Activated naive CD4-positive, alpha-beta T cell treated with anti-CD3 and anti-CD28 coated beads for 36 hours (primary cell): ENCODE results near the gene GLOD5. TPM values are rescaled to one million over a fixed set of nuclear protein-coding genes. Genes with fewer than 3 reads are reported as not detected.
"Not testable (repeated sequence)": the region's sequence is repeated elsewhere in the genome, so short reads cannot be mapped to it uniquely, and the experiment has no call there.

Source experiments
- CTCF ChIA-PET: fragments of 350-600 bp; sonication (Branson Sonifier 250); formaldehyde crosslinking; loops from one replicate; lab custom pipeline; 2021; ENCODE audit warnings: antibody characterized with exemption; lab: Charles Lee
- DNase-seq: peaks from one replicate; pipeline ENCODE4 v3.0.0-alpha.2; 2020
- H3K27ac Mint-ChIP-seq: one replicate; pipeline ENCODE4 v1.8.0; 2021; ENCODE audit warnings: mild to moderate bottlenecking, mixed read lengths
- H3K27me3 Mint-ChIP-seq: one replicate; pipeline ENCODE4 v1.8.0; 2021; ENCODE audit warnings: low read depth, mixed read lengths
- H3K36me3 Mint-ChIP-seq: one replicate; pipeline ENCODE4 v1.8.0; 2021; ENCODE audit warnings: low read depth, mixed read lengths
- H3K4me1 Mint-ChIP-seq: one replicate; pipeline ENCODE4 v1.8.0; 2021; ENCODE audit warnings: low read depth, mixed read lengths
- H3K4me3 Mint-ChIP-seq: one replicate; pipeline ENCODE4 v1.8.0; 2021; ENCODE audit warnings: mild to moderate bottlenecking, moderate library complexity, mixed read lengths
- H3K9me3 Mint-ChIP-seq: one replicate; pipeline ENCODE4 v1.8.0; 2021; ENCODE audit warnings: mixed read lengths
- intact Hi-C: fragments of 100-400 bp; cut with micrococcal nuclease; formaldehyde crosslinking; loops from one replicate; pipeline ENCODE4 v1.15.1; 2023
- total RNA-seq, 2 experiments: library from RNA; stranded (reverse); gene quantifications; one replicate each; pipeline ENCODE4 v1.2.3, GENCODE V29; 2021

The GLOD5 gene
- total RNA-seq, 2 experiments from 2014 or later: not detected

DNA sequence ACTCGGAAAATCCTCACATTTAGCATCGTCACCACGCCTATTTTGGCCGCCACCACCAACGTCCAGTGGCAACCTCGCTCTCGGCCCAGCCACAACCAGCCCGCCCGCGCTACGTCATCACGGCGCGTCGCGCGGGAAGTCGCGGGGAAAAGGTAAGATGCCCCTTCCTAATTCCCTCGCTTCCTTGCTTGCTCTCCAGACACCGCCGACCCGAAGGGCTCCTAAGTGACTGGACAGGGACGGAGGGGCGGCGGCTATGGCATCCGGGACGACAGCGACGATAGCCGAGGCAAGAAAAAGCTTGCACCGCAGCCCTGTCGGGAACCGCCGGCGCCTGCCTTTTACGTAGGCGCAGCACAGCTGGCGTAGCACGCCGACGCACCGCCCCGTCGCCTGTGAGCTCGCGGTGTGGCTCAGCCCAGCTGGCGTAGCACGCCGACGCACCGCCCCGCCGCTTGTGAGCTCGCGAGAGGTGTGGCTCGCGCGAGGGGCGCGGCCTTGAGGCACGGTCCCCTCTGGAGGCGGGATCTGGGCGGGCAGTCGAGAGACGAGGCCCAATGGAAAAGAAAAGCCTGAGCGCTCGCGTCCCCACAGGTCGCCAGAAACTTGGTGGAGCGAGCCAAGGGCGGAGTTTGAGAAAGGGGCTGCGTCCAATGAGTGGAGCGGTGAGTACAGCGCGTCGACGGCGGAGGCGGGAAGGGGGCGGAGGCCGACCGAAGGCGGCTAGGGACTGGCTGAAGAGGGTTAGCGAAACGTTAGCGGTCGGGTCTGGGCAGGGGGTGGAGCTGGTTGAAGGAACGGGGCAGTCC lies 39.9 kb downstream of the GLOD5 start, which contains the start of gene HDAC6:
HDAC6 (plus strand) TSS at position 788 of the 809 bp plus-strand sequence. CDS start 626 bp downstream, outside the sequence.
- peak; percentile 96 for DNase-seq
- intact Hi-C loops: loop anchor here (1.0 to 10.0 kb wide), 18 partner anchors 64 to 1147 kb away; partner anchors contain the start of genes CLCN5, ELK1, FTSJ1 and GPKOW
- CTCF ChIA-PET: interaction anchor here (0.6 to 0.9 kb wide), 3 partner anchors 92 to 153 kb away, joined by 3 to 4 read pairs (median 3); no protein-coding TSS in a partner anchor
- H3K36me3 Mint-ChIP-seq: peaks cover 7% of the 10 kb centered on the region
- H3K4me1 Mint-ChIP-seq: peaks cover 13% of the 10 kb centered on the region
- no peaks in the 10 kb centered on the region for H3K27me3 Mint-ChIP-seq
- peak within 1 kb of the TSS; percentile 93 for H3K4me3 Mint-ChIP-seq
- peak within 1 kb of the TSS; percentile 98 for H3K27ac Mint-ChIP-seq
- H3K9me3 Mint-ChIP-seq: no peaks in the 10 kb centered on the region

DNA sequence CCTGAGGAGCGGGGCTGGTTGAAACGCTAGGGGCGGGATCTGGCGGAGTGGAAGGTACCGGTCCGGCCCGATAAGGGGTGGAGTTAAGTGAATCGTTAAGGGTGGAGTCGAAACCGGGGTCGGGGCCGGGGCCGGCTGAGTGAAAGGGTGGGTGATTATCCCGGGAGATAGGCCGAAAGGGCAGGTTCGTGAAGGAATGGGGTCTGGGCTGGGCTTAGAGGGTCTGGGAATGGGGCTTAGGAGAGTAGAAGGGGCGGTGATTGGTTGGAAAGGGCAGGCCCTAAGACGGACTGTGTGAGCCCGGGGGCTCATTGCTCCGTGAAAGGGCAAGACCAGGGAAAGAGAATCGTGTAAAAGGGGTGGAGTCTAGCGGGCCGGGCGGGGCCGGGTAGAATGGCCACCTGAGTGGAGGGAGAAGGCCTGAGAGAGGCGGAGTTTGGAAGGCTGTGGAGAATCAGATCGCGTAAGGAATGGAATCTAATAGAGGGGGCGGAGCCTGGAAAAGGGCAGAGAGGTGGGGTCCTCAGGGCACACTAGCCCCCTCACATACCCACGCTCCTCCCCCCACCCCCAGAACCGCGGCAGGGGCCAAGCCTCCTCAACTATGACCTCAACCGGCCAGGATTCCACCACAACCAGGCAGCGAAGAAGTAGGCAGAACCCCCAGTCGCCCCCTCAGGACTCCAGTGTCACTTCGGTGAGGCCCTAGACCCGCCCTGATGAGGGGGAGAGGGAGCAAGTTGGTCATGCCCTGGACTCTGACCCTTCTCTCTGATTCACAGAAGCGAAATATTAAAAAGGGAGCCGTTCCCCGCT lies 40.8 kb downstream of the GLOD5 start:
- peak; percentile 71 for DNase-seq

DNA sequence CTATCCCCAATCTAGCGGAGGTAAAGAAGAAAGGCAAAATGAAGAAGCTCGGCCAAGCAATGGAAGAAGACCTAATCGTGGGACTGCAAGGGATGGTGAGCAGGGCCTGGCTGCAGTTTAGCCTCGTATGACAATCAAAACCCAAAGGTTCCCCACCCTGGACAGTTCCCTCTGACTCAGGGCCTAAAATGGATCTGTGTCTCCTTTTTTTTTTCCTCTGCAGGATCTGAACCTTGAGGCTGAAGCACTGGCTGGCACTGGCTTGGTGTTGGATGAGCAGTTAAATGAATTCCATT lies 41.3 kb downstream of the GLOD5 start:
- Mint-ChIP-seq H3K27ac (peak overlapping the region; percentile 98), H3K4me3 (peak overlapping the region; percentile 93), H3K4me1 (peaks cover 17% of the 10 kb centered on the region), H3K36me3 (peaks cover 7% of the 10 kb centered on the region), H3K27me3 (no peaks in the 10 kb centered on the region), H3K9me3 (no peaks in the 10 kb centered on the region)
- CTCF ChIA-PET: no interaction called here
- intact Hi-C loops: loop anchor here (1.0 to 10.0 kb wide), 11 partner anchors 88 to 1148 kb away; partner anchors contain the start of genes CLCN5, ELK1, FTSJ1 and GPKOW
- no peak for DNase-seq

More for the DNA sequence above, 40.8 kb downstream of the GLOD5 start:
- Mint-ChIP-seq H3K9me3 (no peaks in the 10 kb centered on the region), H3K27me3 (no peaks in the 10 kb centered on the region), H3K36me3 (peaks cover 7% of the 10 kb centered on the region), H3K4me1 (peaks cover 17% of the 10 kb centered on the region), H3K4me3 (peak overlapping the region; percentile 93), H3K27ac (peak overlapping the region; percentile 98)
- CTCF ChIA-PET: no interaction called here
- intact Hi-C loops: loop anchor here (1.0 to 10.0 kb wide), 11 partner anchors 89 to 1147 kb away; partner anchors contain the start of genes CLCN5, ELK1, FTSJ1 and GPKOW

DNA sequence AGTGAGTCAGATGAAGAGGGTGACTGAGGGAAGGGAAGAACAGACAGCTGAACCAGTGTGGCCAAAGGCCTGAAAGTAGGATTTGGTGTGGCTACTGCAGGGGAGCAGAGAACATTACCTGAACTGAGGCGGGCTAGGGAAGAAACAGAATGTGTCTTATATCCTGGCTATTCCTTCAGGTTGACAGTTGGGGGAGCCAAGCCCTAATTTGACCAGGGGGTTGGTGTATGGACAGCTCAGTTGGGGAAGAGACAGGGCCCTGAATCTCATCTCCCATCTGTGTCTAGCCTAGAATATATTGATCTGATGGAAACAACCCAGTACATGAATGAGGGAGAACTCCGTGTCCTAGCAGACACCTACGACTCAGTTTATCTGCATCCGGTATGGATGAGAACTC lies 44.5 kb downstream of the GLOD5 start:
- no peaks in the 10 kb centered on the region for H3K9me3 Mint-ChIP-seq
- peaks cover 8% of the 10 kb centered on the region for H3K36me3 Mint-ChIP-seq
- CTCF ChIA-PET: no interaction called here
- intact Hi-C loops: loop anchor here (10.0 kb wide), 3 partner anchors 331 to 1151 kb away; partner anchors contain the start of genes CLCN5, ELK1, FTSJ1 and SLC38A5
- DNase-seq: peak; percentile 18
- no peak overlapping the region for H3K4me3 Mint-ChIP-seq
- H3K4me1 Mint-ChIP-seq: peaks cover 13% of the 10 kb centered on the region
- H3K27me3 Mint-ChIP-seq: no peaks in the 10 kb centered on the region
- H3K27ac Mint-ChIP-seq: no peak overlapping the region

DNA sequence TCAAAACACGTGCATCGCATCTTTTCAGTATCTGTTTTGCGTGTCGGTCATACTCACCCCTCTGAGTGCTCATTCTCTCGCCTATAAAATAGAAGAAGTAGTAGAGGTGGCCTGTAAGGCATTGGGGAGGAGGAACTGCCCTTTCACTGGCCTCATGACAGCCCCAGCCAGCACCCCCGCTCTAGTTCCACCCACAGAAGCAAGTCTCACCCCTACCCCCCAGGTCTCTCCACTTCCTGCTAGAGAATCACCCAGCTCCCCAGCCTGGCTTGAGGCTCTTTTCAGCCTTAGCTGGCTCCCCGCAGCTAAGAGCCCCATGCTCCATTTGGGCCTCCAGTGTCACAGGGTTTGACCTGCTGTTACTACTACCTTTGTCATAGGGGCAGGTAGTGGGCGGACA lies 52.1 kb downstream of the GLOD5 start:
- Mint-ChIP-seq H3K4me1 (no peaks in the 10 kb centered on the region), H3K27me3 (no peaks in the 10 kb centered on the region), H3K36me3 (peaks cover 11% of the 10 kb centered on the region), H3K9me3 (no peaks in the 10 kb centered on the region), H3K4me3 (no peak overlapping the region), H3K27ac (no peak overlapping the region)
- DNase-seq: no peak
- intact Hi-C loops: no loop called here
- CTCF ChIA-PET: no interaction called here

DNA sequence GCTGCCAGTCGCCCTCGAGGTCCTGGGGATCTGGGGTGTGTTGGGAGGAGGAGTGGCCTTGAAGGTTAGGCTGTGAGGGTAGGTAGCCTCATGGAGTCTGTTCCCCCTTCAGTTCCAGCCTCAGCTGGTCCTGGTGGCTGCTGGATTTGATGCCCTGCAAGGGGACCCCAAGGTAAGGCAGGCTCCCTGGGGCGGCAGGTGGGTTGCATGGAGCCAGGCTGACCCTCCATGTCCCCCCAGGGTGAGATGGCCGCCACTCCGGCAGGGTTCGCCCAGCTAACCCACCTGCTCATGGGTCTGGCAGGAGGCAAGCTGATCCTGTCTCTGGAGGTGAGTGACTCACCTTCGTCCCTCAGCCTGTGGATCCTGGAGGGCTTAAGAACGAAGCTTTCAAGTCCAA lies 53.2 kb downstream of the GLOD5 start:
- Mint-ChIP-seq H3K4me3 (no peak overlapping the region), H3K4me1 (no peaks in the 10 kb centered on the region), H3K9me3 (no peaks in the 10 kb centered on the region), H3K27ac (no peak overlapping the region), H3K36me3 (peaks cover 16% of the 10 kb centered on the region), H3K27me3 (no peaks in the 10 kb centered on the region)
- intact Hi-C loops: no loop called here
- no peak for DNase-seq
- CTCF ChIA-PET: no interaction called here

DNA sequence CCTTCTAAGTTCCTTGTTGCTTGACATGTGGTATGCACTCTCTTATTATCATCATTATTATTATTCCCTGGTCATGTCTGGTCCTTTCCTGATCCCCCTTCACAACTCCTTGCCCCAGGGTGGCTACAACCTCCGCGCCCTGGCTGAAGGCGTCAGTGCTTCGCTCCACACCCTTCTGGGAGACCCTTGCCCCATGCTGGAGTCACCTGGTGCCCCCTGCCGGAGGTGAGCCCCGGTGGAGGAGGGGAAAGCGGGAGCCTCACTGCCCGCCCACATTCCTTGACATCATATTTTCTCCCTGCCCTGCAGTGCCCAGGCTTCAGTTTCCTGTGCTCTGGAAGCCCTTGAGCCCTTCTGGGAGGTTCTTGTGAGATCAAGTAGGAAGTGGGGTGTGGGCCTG lies 53.7 kb downstream of the GLOD5 start:
- Mint-ChIP-seq H3K9me3 (no peaks in the 10 kb centered on the region), H3K27me3 (no peaks in the 10 kb centered on the region), H3K4me3 (no peak overlapping the region), H3K36me3 (peaks cover 19% of the 10 kb centered on the region), H3K27ac (no peak overlapping the region), H3K4me1 (no peaks in the 10 kb centered on the region)
- no peak for DNase-seq
- intact Hi-C loops: no loop called here
- CTCF ChIA-PET: no interaction called here

DNA sequence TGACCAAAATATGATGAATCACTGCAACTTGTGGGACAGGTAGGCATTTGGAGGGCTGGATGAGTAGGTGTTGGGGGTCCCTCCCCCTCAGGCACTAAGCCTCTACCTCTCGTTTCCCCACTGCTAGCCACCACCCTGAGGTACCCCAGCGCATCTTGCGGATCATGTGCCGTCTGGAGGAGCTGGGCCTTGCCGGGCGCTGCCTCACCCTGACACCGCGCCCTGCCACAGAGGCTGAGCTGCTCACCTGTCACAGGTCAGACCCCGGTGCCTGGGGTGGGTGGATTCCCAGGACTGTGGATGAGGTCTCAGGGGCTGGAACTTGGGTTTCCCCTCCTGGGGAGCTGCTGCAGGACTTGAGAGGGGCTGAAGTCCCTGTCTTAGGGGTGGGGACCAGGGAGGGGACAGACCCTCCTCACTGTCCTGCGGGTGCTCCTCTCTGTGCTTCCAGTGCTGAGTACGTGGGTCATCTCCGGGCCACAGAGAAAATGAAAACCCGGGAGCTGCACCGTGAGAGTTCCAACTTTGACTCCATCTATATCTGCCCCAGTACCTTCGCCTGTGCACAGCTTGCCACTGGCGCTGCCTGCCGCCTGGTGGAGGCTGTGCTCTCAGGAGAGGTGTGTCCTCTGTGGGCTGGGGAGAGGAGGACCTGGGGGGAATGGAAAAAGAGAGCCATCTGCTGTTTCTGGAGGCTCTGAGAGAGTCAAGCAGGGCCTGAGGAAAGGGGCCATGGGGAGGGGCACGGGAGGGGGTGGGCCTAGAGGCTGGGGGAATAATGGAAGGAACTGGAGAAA lies 54.7 kb downstream of the GLOD5 start:
- Mint-ChIP-seq H3K27ac (no peak overlapping the region), H3K4me3 (no peak overlapping the region), H3K4me1 (no peaks in the 10 kb centered on the region), H3K36me3 (peaks cover 17% of the 10 kb centered on the region), H3K27me3 (no peaks in the 10 kb centered on the region), H3K9me3 (no peaks in the 10 kb centered on the region)
- CTCF ChIA-PET: interaction anchor here (0.7 kb wide), 1 partner anchor 211 kb away, joined by 4 read pairs; no protein-coding TSS in a partner anchor
- DNase-seq: no peak
- intact Hi-C loops: no loop called here

DNA sequence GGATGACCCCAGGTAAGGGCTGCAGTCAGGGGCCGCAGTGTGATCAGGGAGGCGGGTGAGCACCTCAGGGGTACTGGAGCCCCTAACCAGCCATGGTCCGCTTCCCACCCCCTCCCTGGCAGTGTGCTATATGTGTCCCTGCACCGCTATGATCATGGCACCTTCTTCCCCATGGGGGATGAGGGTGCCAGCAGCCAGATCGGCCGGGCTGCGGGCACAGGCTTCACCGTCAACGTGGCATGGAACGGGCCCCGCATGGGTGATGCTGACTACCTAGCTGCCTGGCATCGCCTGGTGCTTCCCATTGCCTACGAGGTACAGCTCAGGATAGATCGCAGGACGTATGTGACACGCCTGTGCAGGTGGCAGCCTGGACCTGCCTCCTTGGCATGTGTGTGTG lies 56.6 kb downstream of the GLOD5 start:
- Mint-ChIP-seq H3K27me3 (no peaks in the 10 kb centered on the region), H3K27ac (no peak overlapping the region), H3K4me1 (no peaks in the 10 kb centered on the region), H3K9me3 (no peaks in the 10 kb centered on the region), H3K36me3 (peaks cover 12% of the 10 kb centered on the region), H3K4me3 (no peak overlapping the region)
- CTCF ChIA-PET: no interaction called here
- intact Hi-C loops: no loop called here
- DNase-seq: no peak

DNA sequence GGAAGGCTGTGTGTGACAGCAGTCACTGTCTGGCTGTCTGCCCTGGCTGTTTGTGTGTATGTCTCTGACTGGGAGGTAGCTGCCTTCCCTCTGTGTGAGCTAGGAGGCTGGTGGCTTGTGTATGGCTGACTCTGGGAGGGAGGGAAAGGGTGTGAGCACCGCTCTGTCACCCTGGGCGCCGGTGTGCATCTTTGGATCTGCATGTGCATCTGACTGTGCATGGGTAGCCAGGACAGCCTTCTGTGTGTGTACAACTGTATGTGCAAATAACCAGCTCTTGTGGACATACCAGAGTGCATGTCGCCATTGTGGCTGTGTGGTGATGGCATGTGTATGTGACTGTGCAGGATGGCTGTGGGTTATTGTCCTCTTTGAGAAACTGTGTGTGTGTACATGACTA lies 57.3 kb downstream of the GLOD5 start:
- H3K27ac Mint-ChIP-seq: no peak overlapping the region
- DNase-seq: no peak
- no peak overlapping the region for H3K4me3 Mint-ChIP-seq
- no peaks in the 10 kb centered on the region for H3K9me3 Mint-ChIP-seq
- H3K27me3 Mint-ChIP-seq: no peaks in the 10 kb centered on the region
- CTCF ChIA-PET: no interaction called here
- no peaks in the 10 kb centered on the region for H3K4me1 Mint-ChIP-seq
- intact Hi-C loops: no loop called here
- H3K36me3 Mint-ChIP-seq: peaks cover 14% of the 10 kb centered on the region

DNA sequence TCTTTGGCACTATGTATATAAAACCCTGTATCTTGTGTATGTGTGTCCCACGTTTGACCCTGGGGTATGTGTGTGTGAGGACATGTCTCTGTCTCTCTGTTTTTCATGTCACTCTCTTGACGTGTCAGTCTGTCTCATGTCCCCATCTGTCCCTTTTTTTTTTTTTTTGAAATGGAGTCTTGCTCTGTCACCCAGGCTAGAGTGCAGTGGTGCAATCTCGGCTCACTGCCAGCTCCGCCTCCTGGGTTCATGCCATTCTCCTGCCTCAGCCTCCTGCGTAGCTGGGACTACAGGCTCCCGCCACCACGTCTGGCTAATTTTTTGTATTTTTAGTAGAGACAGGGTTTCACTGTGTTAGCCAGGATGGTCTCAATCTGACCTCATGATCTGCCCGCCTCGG lies 57.8 kb downstream of the GLOD5 start:
- H3K9me3 Mint-ChIP-seq, DNase-seq, H3K27me3 Mint-ChIP-seq, CTCF ChIA-PET, H3K27ac Mint-ChIP-seq, H3K4me3 Mint-ChIP-seq, intact Hi-C loops, H3K4me1 Mint-ChIP-seq: not testable (repeated sequence)
- peaks cover 13% of the 10 kb centered on the region for H3K36me3 Mint-ChIP-seq

DNA sequence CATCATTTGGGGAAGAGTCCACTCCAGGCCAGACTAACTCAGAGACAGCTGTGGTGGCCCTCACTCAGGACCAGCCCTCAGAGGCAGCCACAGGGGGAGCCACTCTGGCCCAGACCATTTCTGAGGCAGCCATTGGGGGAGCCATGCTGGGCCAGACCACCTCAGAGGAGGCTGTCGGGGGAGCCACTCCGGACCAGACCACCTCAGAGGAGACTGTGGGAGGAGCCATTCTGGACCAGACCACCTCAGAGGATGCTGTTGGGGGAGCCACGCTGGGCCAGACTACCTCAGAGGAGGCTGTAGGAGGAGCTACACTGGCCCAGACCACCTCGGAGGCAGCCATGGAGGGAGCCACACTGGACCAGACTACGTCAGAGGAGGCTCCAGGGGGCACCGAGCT lies 61.5 kb downstream of the GLOD5 start:
- Mint-ChIP-seq H3K9me3 (no peaks in the 10 kb centered on the region), H3K27ac (no peak overlapping the region), H3K36me3 (peaks cover 15% of the 10 kb centered on the region), H3K27me3 (peaks cover 8% of the 10 kb centered on the region), H3K4me1 (peaks cover 4% of the 10 kb centered on the region), H3K4me3 (no peak overlapping the region)
- CTCF ChIA-PET: no interaction called here
- intact Hi-C loops: no loop called here
- DNase-seq: no peak
